ENCODE measurements around the gene SPATC1L.

DNA sequence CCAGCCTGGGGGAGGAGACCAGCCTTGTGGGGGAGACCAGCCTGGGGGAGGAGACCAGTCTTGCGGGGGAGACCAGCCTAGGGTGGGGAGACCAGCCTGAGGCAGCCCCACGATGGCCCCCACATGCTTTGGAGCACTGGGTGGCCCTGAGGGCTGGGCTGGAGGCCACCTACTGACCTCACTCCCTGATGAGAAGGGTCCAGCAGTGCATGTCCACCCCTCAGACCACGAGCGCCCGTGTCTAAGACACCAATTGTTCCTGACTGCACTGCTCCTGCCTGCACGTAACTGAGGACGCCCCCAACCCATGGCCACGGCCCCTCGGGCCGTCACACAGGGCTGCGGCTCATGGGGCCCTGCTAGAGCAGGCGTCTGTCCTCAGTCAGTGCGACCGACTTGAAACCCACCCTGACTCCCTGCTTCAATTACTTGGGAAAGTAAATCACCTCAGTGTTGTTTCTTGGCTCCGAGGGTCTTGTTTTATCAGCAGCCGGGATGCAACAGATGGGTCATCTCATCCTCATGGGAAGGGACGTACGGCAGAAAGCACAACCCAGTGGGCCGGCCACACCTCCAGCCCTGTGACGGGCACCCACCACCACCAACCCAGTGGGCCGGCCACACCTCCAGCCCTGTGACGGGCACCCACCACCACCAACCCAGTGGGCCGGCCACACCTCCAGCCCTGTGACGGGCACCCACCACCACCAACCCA, at the start of gene SPATC1L:
- TF ChIP-seq, protein P1, sequence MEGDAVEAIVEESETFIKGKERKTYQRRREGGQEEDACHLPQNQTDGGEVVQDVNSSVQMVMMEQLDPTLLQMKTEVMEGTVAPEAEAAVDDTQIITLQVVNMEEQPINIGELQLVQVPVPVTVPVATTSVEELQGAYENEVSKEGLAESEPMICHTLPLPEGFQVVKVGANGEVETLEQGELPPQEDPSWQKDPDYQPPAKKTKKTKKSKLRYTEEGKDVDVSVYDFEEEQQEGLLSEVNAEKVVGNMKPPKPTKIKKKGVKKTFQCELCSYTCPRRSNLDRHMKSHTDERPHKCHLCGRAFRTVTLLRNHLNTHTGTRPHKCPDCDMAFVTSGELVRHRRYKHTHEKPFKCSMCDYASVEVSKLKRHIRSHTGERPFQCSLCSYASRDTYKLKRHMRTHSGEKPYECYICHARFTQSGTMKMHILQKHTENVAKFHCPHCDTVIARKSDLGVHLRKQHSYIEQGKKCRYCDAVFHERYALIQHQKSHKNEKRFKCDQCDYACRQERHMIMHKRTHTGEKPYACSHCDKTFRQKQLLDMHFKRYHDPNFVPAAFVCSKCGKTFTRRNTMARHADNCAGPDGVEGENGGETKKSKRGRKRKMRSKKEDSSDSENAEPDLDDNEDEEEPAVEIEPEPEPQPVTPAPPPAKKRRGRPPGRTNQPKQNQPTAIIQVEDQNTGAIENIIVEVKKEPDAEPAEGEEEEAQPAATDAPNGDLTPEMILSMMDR (IDR thresholded peaks at IDR 0.05 in 4 of 5, conservative IDR thresholded peaks at IDR 0.05 in 1 of 5), result no peak
- TF ChIP-seq POLR2A (IDR thresholded peaks at IDR 0.05), result no peak

Measured in gastrocnemius medialis (tissue), 4 donors.